ENCODE results near the gene PRDM10. TPM values are rescaled to one million over a fixed set of nuclear protein-coding genes. Genes with fewer than 3 reads are reported as not detected.
A peak's percentile ranks its signal among the peaks of the same experiment; 100 is the strongest.

PRDM10 gene
- total RNA-seq, 8 experiments from 2014 or later, result 4.1 to 12.3 (median 5.3) TPM

DNA sequence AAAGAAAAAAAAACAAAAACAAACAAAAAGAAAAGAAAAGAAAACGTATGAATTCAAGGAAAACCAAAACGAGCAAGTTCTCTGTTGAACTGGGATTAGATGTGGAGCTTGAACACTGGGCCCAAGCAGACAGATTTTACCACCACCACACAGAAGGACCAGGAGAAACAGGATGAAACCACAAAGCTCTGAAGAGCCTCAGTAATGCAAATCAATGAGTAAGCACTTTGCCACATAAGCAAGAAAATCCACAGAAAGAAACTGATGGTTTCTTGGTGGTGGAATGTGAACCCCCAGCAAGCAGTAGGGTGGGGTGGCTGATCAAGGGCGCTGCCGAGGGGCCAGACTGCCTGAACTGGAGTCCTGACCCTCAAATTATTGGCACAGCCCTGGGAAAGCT is 56.4 kb downstream of the PRDM10 start:
- ATAC-seq (replicated peaks in 6 of 8), result peak in 2 of 8 experiments; percentile 33 to 37
- peaks cover 15 to 18% of the 10 kb centered on the region in 2 donors for H3K4me1 ChIP-seq (replicated peaks in 1 of 2)
- WGBS, 10 experiments, result 42 to 88% (median 81%) methylated on average over 1 to 4 of the region's 4 CpGs; no CpG with 5 or more reads in 3 of the 10 experiments
- no peak overlapping the region for H3K4me3 ChIP-seq
- no peak overlapping the region for H3K27ac ChIP-seq
- in situ Hi-C loops (cut with MboI; ENCODE audit: low pct_unique_long_range_greater_than_20kb in 2 of 9, low sequenced_read_pairs in 9 of 9, unreplicated experiment in 9 of 9), result loop anchor here in 3 of 9 experiments (25.0 kb wide), 2 partner anchors 166 to 191 kb away; no protein-coding TSS in a partner anchor

DNA sequence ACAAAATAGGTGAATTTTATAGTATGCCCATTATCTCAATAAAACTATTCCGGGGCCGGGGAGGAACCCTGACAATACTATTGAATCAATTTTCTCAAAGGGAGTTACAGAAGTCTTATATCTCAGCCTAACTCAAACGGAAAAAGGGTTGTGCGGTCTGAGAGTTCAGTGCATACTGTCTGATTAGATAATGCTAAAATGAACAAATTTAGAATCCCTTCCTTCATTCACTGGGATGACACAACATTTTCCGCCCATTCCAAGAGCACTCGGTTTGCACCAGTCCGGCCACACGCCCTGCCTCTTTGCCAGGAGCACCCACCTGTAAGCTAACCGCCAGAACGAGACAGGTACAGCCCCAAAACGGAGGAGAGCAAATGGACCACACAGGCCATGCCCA is 57.3 kb downstream of the PRDM10 start:
- ATAC-seq (replicated peaks in 6 of 8), result no peak
- H3K4me1 ChIP-seq (replicated peaks in 1 of 2), result peaks cover 10% of the 10 kb centered on the region in 2 donors
- no peak overlapping the region for H3K4me3 ChIP-seq
- 91 to 100% (median 97%) methylated on average over 2 to 11 of the region's 11 CpGs for WGBS, 10 experiments
- no peak overlapping the region for H3K27ac ChIP-seq
- in situ Hi-C loops (cut with MboI; ENCODE audit: low pct_unique_long_range_greater_than_20kb in 2 of 9, low sequenced_read_pairs in 9 of 9, unreplicated experiment in 9 of 9), result loop anchor here in 3 of 9 experiments (25.0 kb wide), 2 partner anchors 167 to 192 kb away; no protein-coding TSS in a partner anchor

DNA sequence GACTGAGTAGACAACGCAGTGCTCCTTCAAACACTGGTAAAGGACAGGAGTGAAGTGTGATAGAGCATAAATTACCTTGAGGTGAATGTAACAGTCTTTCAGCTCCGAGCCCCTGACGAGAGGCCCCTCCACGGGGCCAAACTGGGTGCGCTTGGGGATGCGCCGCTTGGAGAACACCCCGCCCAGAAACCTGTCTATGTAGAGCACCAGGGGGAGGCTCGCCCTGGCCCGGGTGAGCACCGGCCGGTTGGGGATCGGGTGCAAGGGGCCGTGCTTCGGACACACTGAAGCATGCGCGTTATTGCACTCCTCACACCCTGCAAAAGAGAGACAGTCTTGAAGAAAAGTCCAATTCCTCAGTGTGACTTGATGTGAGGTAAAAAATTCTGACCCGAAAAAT is 57.9 kb downstream of the PRDM10 start:
- H3K4me3 ChIP-seq, result no peak overlapping the region
- WGBS, 10 experiments, result 90 to 100% (median 96%) methylated on average over 1 to 13 of the region's 18 CpGs; no CpG with 5 or more reads in 2 of the 10 experiments
- H3K4me1 ChIP-seq (replicated peaks in 1 of 2), result peaks cover 3% of the 10 kb centered on the region in 2 donors
- ATAC-seq (replicated peaks in 6 of 8), result no peak
- no peak overlapping the region for H3K27ac ChIP-seq
- in situ Hi-C loops (cut with MboI; ENCODE audit: low pct_unique_long_range_greater_than_20kb in 2 of 9, low sequenced_read_pairs in 9 of 9, unreplicated experiment in 9 of 9), result loop anchor here in 3 of 9 experiments (25.0 kb wide), 2 partner anchors 168 to 193 kb away; no protein-coding TSS in a partner anchor

DNA sequence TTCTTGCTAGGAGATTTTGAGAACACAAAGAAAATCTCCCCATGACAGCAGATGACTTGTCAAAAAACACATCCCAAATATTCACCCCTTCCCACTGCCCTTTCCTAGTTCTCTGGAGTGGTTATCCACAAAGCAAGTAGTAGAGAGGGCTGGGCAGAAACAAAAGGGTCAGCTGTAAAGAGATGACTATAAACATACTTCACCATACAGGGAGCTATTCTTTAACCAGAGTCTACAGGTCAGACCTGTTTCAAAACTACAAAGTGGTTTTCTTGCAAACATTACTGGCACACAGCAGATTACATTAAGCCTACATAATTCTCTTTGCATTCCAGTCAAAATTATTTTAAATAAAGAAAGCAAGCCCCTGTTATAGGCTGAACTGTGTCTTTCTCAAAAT is 59.6 kb downstream of the PRDM10 start:
- H3K4me1 ChIP-seq (replicated peaks in 1 of 2), result no peaks in the 10 kb centered on the region
- in situ Hi-C loops (cut with MboI; ENCODE audit: low pct_unique_long_range_greater_than_20kb in 2 of 9, low sequenced_read_pairs in 9 of 9, unreplicated experiment in 9 of 9), result loop anchor here in 3 of 9 experiments (25.0 kb wide), 2 partner anchors 169 to 194 kb away; no protein-coding TSS in a partner anchor
- H3K4me3 ChIP-seq, result no peak overlapping the region
- no peak for ATAC-seq (replicated peaks in 6 of 8)
- no peak overlapping the region for H3K27ac ChIP-seq

DNA sequence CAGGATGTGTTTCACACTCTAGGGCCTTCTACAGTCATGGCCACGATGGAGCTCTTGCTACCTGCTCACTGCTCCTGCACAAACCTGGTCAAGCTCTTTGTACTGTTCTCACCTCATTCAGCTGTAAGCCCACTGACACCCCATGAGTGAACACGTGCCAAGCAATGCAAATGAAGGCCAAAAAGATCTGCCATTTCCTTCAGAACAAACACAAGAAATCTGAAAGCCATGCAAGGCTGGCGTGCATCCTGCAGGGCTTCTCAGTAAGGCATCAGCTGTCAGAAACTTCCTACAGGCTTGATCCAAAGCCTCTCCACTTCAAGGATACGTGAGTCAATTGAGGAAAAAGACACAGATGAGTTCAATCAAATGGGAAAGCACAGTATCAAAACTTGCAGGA is 63.1 kb downstream of the PRDM10 start:
- Histone ChIP-seq H3K4me1 (replicated peaks in 1 of 2) (no peaks in the 10 kb centered on the region), H3K27ac (no peak overlapping the region), H3K4me3 (no peak overlapping the region)
- in situ Hi-C loops (cut with MboI; ENCODE audit: low pct_unique_long_range_greater_than_20kb in 2 of 9, low sequenced_read_pairs in 9 of 9, unreplicated experiment in 9 of 9), result loop anchor here in 3 of 9 experiments (25.0 kb wide), 2 partner anchors 173 to 198 kb away; no protein-coding TSS in a partner anchor
- ATAC-seq (replicated peaks in 6 of 8), result no peak
- 71 to 100% (median 84%) methylated on average over 1 to 4 of the region's 4 CpGs; no CpG with 5 or more reads in 2 of the 10 experiments for WGBS, 10 experiments

DNA sequence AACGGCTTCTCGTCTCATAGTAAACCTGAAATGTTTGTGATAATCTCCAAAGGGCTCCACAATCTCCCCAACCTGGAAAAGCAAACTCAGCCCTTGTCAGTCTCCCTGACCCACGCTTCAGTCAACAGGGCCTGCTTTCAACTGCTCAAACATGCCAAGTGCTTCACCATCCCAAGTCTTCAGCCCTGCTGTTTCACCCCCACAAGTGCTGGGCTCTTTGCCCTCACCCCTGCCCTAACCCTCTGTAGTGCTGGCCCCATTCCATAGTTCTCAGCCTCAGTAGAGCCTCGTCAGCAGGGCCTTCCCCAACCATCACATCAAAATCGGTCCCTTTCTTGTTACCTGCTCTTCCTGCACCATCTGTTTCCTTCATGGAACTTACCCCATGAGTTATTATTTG is 63.9 kb downstream of the PRDM10 start:
- H3K4me3 ChIP-seq, result no peak overlapping the region
- in situ Hi-C loops (cut with MboI; ENCODE audit: low pct_unique_long_range_greater_than_20kb in 2 of 9, low sequenced_read_pairs in 9 of 9, unreplicated experiment in 9 of 9), result loop anchor here in 3 of 9 experiments (25.0 kb wide), 2 partner anchors 174 to 199 kb away; no protein-coding TSS in a partner anchor
- no peaks in the 10 kb centered on the region for H3K4me1 ChIP-seq (replicated peaks in 1 of 2)
- WGBS, 10 experiments, result 80 to 100% (median 100%) methylated on average over 1 to 3 of the region's 5 CpGs; no CpG with 5 or more reads in 2 of the 10 experiments
- ATAC-seq (replicated peaks in 6 of 8), result no peak
- no peak overlapping the region for H3K27ac ChIP-seq

DNA sequence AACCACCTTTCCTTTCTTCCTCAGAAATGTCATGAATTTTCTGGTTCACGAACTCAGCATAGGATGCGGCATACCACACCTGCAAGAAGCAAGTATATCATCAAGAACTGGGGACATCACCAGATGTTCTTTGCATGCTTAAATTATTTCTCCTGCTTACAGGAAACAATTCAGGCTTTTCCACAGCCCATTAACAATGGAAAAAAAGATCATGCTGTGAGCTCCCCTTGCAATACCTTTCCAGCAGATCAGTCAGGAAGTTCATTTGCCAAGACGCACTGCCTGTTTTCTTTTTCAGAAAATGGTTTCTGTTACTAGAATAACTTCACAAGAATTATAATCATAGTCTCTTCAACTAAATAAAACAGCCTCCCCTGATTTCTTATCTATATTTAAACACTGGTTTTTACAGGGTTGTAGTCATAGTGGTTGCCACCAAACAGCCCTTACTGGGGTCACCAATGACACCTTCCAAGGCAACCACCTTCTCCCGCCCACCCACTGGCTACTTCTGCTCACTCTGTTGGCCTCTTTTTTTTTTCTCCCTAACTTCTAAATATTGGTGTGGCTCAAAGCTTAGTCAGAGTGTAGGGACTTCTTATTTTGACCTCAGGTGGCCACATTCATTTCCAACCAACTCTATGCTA is 64.9 kb downstream of the PRDM10 start:
- no peaks in the 10 kb centered on the region for H3K4me1 ChIP-seq (replicated peaks in 1 of 2)
- no peak overlapping the region for H3K4me3 ChIP-seq
- in situ Hi-C loops (cut with MboI; ENCODE audit: low pct_unique_long_range_greater_than_20kb in 2 of 9, low sequenced_read_pairs in 9 of 9, unreplicated experiment in 9 of 9), result loop anchor here in 3 of 9 experiments (25.0 kb wide), 2 partner anchors 175 to 200 kb away; no protein-coding TSS in a partner anchor
- H3K27ac ChIP-seq, result no peak overlapping the region
- peak in 2 of 8 experiments; percentile 15 to 44 for ATAC-seq (replicated peaks in 6 of 8)
- 53 to 88% (median 84%) methylated on average over 2 to 4 of the region's 4 CpGs; no CpG with 5 or more reads in 2 of the 10 experiments for WGBS, 10 experiments

DNA sequence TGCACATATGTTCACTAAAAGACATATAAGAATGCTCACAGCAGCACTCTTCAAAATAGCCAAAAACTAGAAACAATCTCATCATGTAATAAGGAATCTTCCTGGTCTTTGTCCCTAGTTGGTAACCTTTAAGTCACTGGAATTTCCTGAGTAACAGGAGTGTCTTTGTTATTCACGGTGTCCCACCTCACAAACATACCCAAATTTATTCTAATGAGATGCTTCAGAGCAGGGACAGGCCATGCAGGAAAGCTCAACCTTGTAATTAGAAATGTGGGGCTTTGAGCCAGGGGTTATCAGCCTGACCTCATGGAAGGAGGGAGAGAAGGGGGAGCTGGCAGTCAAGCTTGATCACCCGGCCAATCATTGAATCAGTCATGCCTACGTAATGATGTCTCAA is 66.9 kb downstream of the PRDM10 start:
- Histone ChIP-seq H3K4me3 (no peak overlapping the region), H3K27ac (no peak overlapping the region), H3K4me1 (replicated peaks in 1 of 2) (no peaks in the 10 kb centered on the region)
- no peak for ATAC-seq (replicated peaks in 6 of 8)
- in situ Hi-C loops (cut with MboI; ENCODE audit: low pct_unique_long_range_greater_than_20kb in 2 of 9, low sequenced_read_pairs in 9 of 9, unreplicated experiment in 9 of 9), result loop anchor here in 3 of 9 experiments (25.0 kb wide), 2 partner anchors 177 to 202 kb away; no protein-coding TSS in a partner anchor
- WGBS, 10 experiments, result 69 to 100% (median 88%) methylated on average over 1 to 2 of the region's 3 CpGs; no CpG with 5 or more reads in 4 of the 10 experiments

DNA sequence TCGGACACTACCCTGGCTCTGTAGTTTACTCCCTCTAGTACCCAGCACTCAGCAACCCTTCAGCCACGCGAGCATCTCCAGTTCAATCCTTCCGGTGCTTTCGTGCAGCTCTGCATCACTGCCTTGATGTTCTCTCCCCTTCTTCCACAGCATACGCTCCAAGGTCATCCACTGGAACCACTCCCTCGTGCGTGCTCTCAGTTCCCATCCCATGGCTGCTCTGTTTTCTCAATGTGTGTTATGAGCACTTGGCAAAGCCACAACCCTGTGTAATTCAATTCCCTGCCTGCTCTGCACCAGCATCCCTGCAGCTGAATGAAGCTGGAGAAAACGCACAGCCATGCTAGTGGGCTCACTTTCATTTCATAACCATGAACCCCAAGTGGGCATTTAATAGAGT is 68.7 kb downstream of the PRDM10 start:
- WGBS, 10 experiments, result 83 to 100% (median 93%) methylated on average over 3 to 7 of the region's 9 CpGs; no CpG with 5 or more reads in 1 of the 10 experiments
- H3K4me1 ChIP-seq (replicated peaks in 1 of 2), result no peaks in the 10 kb centered on the region
- H3K4me3 ChIP-seq, result no peak overlapping the region
- in situ Hi-C loops (cut with MboI; ENCODE audit: low pct_unique_long_range_greater_than_20kb in 2 of 9, low sequenced_read_pairs in 9 of 9, unreplicated experiment in 9 of 9), result loop anchor here in 3 of 9 experiments (25.0 kb wide), 2 partner anchors 178 to 203 kb away; no protein-coding TSS in a partner anchor
- no peak overlapping the region for H3K27ac ChIP-seq
- no peak for ATAC-seq (replicated peaks in 6 of 8)

DNA sequence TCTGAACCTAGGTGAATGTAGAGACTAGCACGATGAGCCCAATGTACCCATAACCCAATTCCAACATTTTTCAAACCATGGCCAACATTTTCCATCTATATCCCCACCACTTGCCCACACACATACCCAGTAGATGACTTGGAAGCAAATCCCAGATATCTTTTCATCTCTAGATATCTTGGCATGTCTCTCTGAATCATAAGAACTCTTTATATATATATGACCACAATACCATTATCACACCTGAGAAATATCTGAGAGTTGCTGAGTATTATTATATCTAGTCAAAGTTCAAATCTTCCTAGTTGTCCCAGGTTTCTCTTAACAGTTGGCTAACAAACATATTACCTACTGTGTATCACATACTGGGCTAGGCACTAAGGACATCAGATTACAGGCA is 69.4 kb downstream of the PRDM10 start:
- WGBS, 10 experiments, result 80 to 100% (median 100%) methylated on average over 1 of the region's 1 CpG; no CpG with 5 or more reads in 2 of the 10 experiments
- no peak for ATAC-seq (replicated peaks in 6 of 8)
- in situ Hi-C loops (cut with MboI; ENCODE audit: low pct_unique_long_range_greater_than_20kb in 2 of 9, low sequenced_read_pairs in 9 of 9, unreplicated experiment in 9 of 9), result loop anchor here in 3 of 9 experiments (25.0 kb wide), 2 partner anchors 179 to 204 kb away; no protein-coding TSS in a partner anchor

DNA sequence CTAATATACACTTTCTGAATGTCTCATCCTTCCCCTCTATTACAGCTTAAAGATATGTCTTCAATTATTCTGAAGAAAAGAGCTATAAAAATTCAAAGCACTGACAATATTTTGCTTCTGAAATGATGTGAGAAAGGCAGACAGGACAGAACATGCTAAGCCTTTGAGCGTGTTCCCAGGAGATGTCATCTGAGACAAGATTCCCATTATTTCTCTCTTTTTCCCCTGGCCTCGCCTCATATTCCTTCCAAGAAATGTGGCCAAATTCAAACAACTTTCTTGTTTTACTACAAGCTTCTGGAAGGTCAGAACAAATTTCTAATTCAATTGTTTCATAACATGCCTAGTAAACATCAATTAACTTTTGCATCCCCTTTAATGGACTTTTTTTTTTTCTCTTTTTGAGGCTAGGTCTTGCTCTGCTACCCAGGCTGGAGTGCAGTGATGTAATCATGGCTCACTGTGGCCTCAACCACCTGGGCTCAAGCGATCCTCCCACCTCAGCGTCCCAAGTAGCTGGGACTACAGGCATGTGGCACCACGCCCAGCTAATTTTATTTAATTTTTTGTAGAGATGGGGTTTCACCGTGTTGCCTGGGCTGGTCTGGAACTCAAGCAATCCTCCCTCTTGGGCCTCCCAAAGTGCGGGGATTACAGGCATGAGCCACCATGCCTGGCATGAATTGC is 70.1 kb downstream of the PRDM10 start:
- H3K27ac ChIP-seq, result no peak overlapping the region
- in situ Hi-C loops (cut with MboI; ENCODE audit: low pct_unique_long_range_greater_than_20kb in 2 of 9, low sequenced_read_pairs in 9 of 9, unreplicated experiment in 9 of 9), result loop anchor here in 3 of 9 experiments (25.0 kb wide), 2 partner anchors 180 to 205 kb away; no protein-coding TSS in a partner anchor
- ATAC-seq (replicated peaks in 6 of 8), result no peak
- H3K4me3 ChIP-seq, result no peak overlapping the region
- H3K4me1 ChIP-seq (replicated peaks in 1 of 2), result no peaks in the 10 kb centered on the region
- WGBS, 10 experiments, result 47 to 100% (median 90%) methylated on average over 1 to 7 of the region's 7 CpGs

More for the DNA sequence above, 69.4 kb downstream of the PRDM10 start:
- Histone ChIP-seq H3K27ac (no peak overlapping the region), H3K4me3 (no peak overlapping the region), H3K4me1 (replicated peaks in 1 of 2) (no peaks in the 10 kb centered on the region)

DNA sequence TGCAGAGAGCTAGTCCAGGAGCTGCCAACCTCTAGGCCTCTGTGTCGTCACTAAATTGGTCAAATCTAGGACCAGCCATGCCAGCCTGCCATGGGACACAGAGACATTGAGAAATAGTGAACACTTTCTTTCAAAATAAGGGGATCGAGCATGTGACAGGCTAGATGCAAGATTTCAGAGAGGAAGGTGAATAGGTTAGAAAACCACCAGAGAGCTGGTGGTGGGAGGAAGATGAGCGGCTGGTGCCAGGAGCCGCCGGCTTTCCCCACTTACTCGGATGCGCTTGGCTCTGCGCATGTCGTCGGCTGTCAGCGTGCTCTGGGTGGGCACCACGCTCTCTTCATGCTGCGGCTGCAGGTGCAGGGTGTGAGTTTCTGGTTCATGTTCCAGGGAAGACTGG is 71.9 kb downstream of the PRDM10 start:
- no peak overlapping the region for H3K4me3 ChIP-seq
- in situ Hi-C loops (cut with MboI; ENCODE audit: low pct_unique_long_range_greater_than_20kb in 2 of 9, low sequenced_read_pairs in 9 of 9, unreplicated experiment in 9 of 9), result loop anchor here in 3 of 9 experiments (25.0 kb wide), 2 partner anchors 182 to 207 kb away; no protein-coding TSS in a partner anchor
- no peak for ATAC-seq (replicated peaks in 6 of 8)
- H3K4me1 ChIP-seq (replicated peaks in 1 of 2), result no peaks in the 10 kb centered on the region
- no peak overlapping the region for H3K27ac ChIP-seq
- 83 to 100% (median 100%) methylated on average over 1 to 6 of the region's 13 CpGs; no CpG with 5 or more reads in 1 of the 10 experiments for WGBS, 10 experiments
